Measurements from ENCODE around the gene TSTD1.

The TSTD1 gene

GRCh38 chr1:161052899-161053298 is 14.1 kb upstream of the TSTD1 start:
- Histone ChIP-seq H3K27me3 (replicated peaks; ENCODE audit: control insufficient read depth, insufficient read depth, low read length) (no peaks in the 10 kb centered on the region), H3K36me3 (ENCODE audit: control insufficient read depth, insufficient read depth, low read length) (peaks cover 61% of the 10 kb centered on the region), H3K4me3 (replicated peaks; ENCODE audit: low read depth, low read length) (no peak overlapping the region)
- no peak for DNase-seq (ENCODE audit: extremely low read depth, insufficient read length)
- no peak for TF ChIP-seq CTCF (IDR thresholded peaks at IDR 0.05; ENCODE audit: insufficient read depth, low read length, poor library complexity, severe bottlenecking)

- Histone ChIP-seq H3K4me3 (replicated peaks; ENCODE audit: low read depth, low read length) (no peak overlapping the region), H3K27me3 (replicated peaks; ENCODE audit: control insufficient read depth, insufficient read depth, low read length) (no peaks in the 10 kb centered on the region), H3K36me3 (ENCODE audit: control insufficient read depth, insufficient read depth, low read length) (peaks cover 59% of the 10 kb centered on the region)
- TF ChIP-seq CTCF (IDR thresholded peaks at IDR 0.05; ENCODE audit: insufficient read depth, low read length, poor library complexity, severe bottlenecking), result no peak
- DNase-seq (ENCODE audit: extremely low read depth, insufficient read length), result no peak
Measured at GRCh38 chr1:161051219-161051618, 12.5 kb upstream of the TSTD1 start.

GRCh38 chr1:161048949-161049722 is 10.4 kb upstream of the TSTD1 start:
- no peak for DNase-seq (ENCODE audit: extremely low read depth, insufficient read length)
- Histone ChIP-seq H3K27me3 (replicated peaks; ENCODE audit: control insufficient read depth, insufficient read depth, low read length) (no peaks in the 10 kb centered on the region), H3K36me3 (ENCODE audit: control insufficient read depth, insufficient read depth, low read length) (peaks cover 47% of the 10 kb centered on the region), H3K4me3 (replicated peaks; ENCODE audit: low read depth, low read length) (no peak overlapping the region)
- no peak for TF ChIP-seq CTCF (IDR thresholded peaks at IDR 0.05; ENCODE audit: insufficient read depth, low read length, poor library complexity, severe bottlenecking)

GRCh38 chr1:161047436-161048420 is 9.0 kb upstream of the TSTD1 start:
- no peaks in the 10 kb centered on the region for H3K27me3 ChIP-seq (replicated peaks; ENCODE audit: control insufficient read depth, insufficient read depth, low read length)
- no peak for TF ChIP-seq CTCF (IDR thresholded peaks at IDR 0.05; ENCODE audit: insufficient read depth, low read length, poor library complexity, severe bottlenecking)
- DNase-seq (ENCODE audit: extremely low read depth, insufficient read length), result no peak
- H3K4me3 ChIP-seq (replicated peaks; ENCODE audit: low read depth, low read length), result no peak overlapping the region
- H3K36me3 ChIP-seq (ENCODE audit: control insufficient read depth, insufficient read depth, low read length), result peaks cover 38% of the 10 kb centered on the region

GRCh38 chr1:161046605-161047228 is 8.0 kb upstream of the TSTD1 start:
- peak overlapping the region; percentile 93 for H3K4me3 ChIP-seq (replicated peaks; ENCODE audit: low read depth, low read length)

More at GRCh38 chr1:161046605-161047228, 8.0 kb upstream of the TSTD1 start:
- no peak for TF ChIP-seq CTCF (IDR thresholded peaks at IDR 0.05; ENCODE audit: insufficient read depth, low read length, poor library complexity, severe bottlenecking)
- peaks cover 37% of the 10 kb centered on the region for H3K36me3 ChIP-seq (ENCODE audit: control insufficient read depth, insufficient read depth, low read length)
- DNase-seq (ENCODE audit: extremely low read depth, insufficient read length), result peak; percentile 47
- H3K27me3 ChIP-seq (replicated peaks; ENCODE audit: control insufficient read depth, insufficient read depth, low read length), result no peaks in the 10 kb centered on the region
